CD4-positive, CD25-positive, alpha-beta regulatory T cell (primary cell): ENCODE measurements around the gene AK1. TPM values are rescaled to one million over a fixed set of nuclear protein-coding genes. Genes with fewer than 3 reads are reported as not detected.

Experiments
- ATAC-seq, 2 donors: fragments of 150-1000 bp; cut with Tn5 transposase; one replicate each; pipeline ENCODE4 v1.10.0; 2021; ENCODE audit warnings: low read depth in 2 of 2, moderate number of reproducible peaks in 2 of 2, moderate library complexity in 1 of 2
- DNase-seq, 3 donors: peaks; one replicate each; pipeline versions ENCODE4 v3.0.0 to v3.0.0-alpha.2; 2012 to 2022; ENCODE audit warnings: mixed read lengths in 1 of 3
- H3K27ac ChIP-seq: one replicate; pipeline ENCODE4 v1.7.0; 2013; ENCODE audit warnings: mild to moderate bottlenecking, low read length; ENCODE audit not compliant: insufficient read depth, poor library complexity, severe bottlenecking
- H3K27me3 ChIP-seq: one replicate; pipeline ENCODE4 v1.7.0; 2013; ENCODE audit warnings: low read length; ENCODE audit not compliant: control insufficient read depth, insufficient read depth
- H3K36me3 ChIP-seq: one replicate; pipeline ENCODE4 v1.7.0; 2013; ENCODE audit warnings: mild to moderate bottlenecking, low read length, moderate library complexity; ENCODE audit not compliant: control insufficient read depth, insufficient read depth
- H3K4me1 ChIP-seq: 2 replicates; pipeline ENCODE4 v1.7.0; 2013; ENCODE audit warnings: mild to moderate bottlenecking, low read length; ENCODE audit not compliant: insufficient read depth, control insufficient read depth, poor library complexity, severe bottlenecking
- H3K4me3 ChIP-seq: one replicate; pipeline ENCODE4 v1.7.0; 2013; ENCODE audit warnings: low read depth, mild to moderate bottlenecking, low read length, moderate library complexity
- H3K9me3 ChIP-seq, 2 experiments: 1 replicate in 1 of 2; 2 replicates in 1 of 2; pipeline ENCODE4 v1.7.0; 2013; ENCODE audit warnings: low read length in 2 of 2, mild to moderate bottlenecking in 1 of 2, moderate library complexity in 1 of 2; ENCODE audit not compliant: control insufficient read depth in 2 of 2
- H3K27ac Mint-ChIP-seq, 3 donors: one replicate each; pipeline ENCODE4 v1.8.0; 2020 to 2022; ENCODE audit warnings: mild to moderate bottlenecking in 3 of 3, mixed read lengths in 3 of 3, moderate library complexity in 2 of 3
- H3K27me3 Mint-ChIP-seq: one replicate; pipeline ENCODE4 v1.8.0; 2022; ENCODE audit warnings: mild to moderate bottlenecking, mixed read lengths
- H3K36me3 Mint-ChIP-seq: one replicate; pipeline ENCODE4 v1.8.0; 2020; ENCODE audit warnings: mixed read lengths
- H3K4me1 Mint-ChIP-seq, 4 donors: one replicate each; pipeline ENCODE4 v1.8.0; 2020 to 2022; ENCODE audit warnings: mixed read lengths in 4 of 4, mild to moderate bottlenecking in 1 of 4
- H3K4me3 Mint-ChIP-seq, 4 donors: one replicate each; pipeline ENCODE4 v1.8.0; 2020 to 2022; ENCODE audit warnings: mild to moderate bottlenecking in 4 of 4, mixed read lengths in 4 of 4, moderate library complexity in 3 of 4
- H3K9me3 Mint-ChIP-seq, 7 donors: one replicate each; pipeline ENCODE4 v1.8.0; 2020 to 2022; ENCODE audit warnings: mixed read lengths in 7 of 7, mild to moderate bottlenecking in 3 of 7, moderate library complexity in 2 of 7
- polyA plus RNA-seq, 4 donors: library from polyadenylated mRNA; unstranded; fragments of 300-500 nt; fragmentation: Illumina TruSeq; gene quantifications; one replicate each; pipeline ENCODE4 v1.2.3, GENCODE V29; 2021
- total RNA-seq: library from RNA; stranded (reverse); gene quantifications from one replicate; pipeline ENCODE4 v1.2.3, GENCODE V29; 2022

The AK1 gene
- total and polyA plus RNA-seq, 5 donors from 2014 or later: 0.08 to 84.7 (median 0.29) TPM

- no peak for DNase-seq
- Histone ChIP-seq H3K4me3 (no peak overlapping the region), H3K27me3 (no peaks in the 10 kb centered on the region), H3K4me1 (peaks cover 4% of the 10 kb centered on the region), H3K27ac (no peak overlapping the region), H3K9me3 (no peaks in the 10 kb centered on the region), H3K36me3 (no peaks in the 10 kb centered on the region)
- H3K4me3 Mint-ChIP-seq: no peak overlapping the region
- no peak for ATAC-seq
- peak overlapping the region in 1 of 3 donors; percentile 62 for H3K27ac Mint-ChIP-seq
- H3K27me3 Mint-ChIP-seq: peaks cover 2% of the 10 kb centered on the region
- no peaks in the 10 kb centered on the region for H3K36me3 Mint-ChIP-seq
- H3K9me3 Mint-ChIP-seq: peaks cover 0 to 2% (median 0%) of the 10 kb centered on the region in 7 donors
- H3K4me1 Mint-ChIP-seq: peaks cover 0 to 13% (median 1%) of the 10 kb centered on the region in 4 donors
These were observed 22.0 kb downstream of the AK1 start for GRCh38 chr9:127855522-127855921.

- H3K4me1 Mint-ChIP-seq: peaks cover 0 to 11% (median 1%) of the 10 kb centered on the region in 4 donors
- Histone ChIP-seq H3K4me1 (peaks cover 4% of the 10 kb centered on the region), H3K27ac (no peak overlapping the region), H3K27me3 (no peaks in the 10 kb centered on the region), H3K4me3 (no peak overlapping the region), H3K36me3 (no peaks in the 10 kb centered on the region), H3K9me3 (peaks cover 0 to 3% of the 10 kb centered on the region in 2 experiments)
- H3K4me3 Mint-ChIP-seq: no peak overlapping the region
- ATAC-seq (no peak), DNase-seq (no peak)
- peaks cover 0 to 5% (median 0%) of the 10 kb centered on the region in 7 donors for H3K9me3 Mint-ChIP-seq
- peaks cover 6% of the 10 kb centered on the region for H3K27me3 Mint-ChIP-seq
- H3K27ac Mint-ChIP-seq: no peak overlapping the region
- no peaks in the 10 kb centered on the region for H3K36me3 Mint-ChIP-seq
These were observed 22.5 kb downstream of the AK1 start for GRCh38 chr9:127854960-127855359.

DNA sequence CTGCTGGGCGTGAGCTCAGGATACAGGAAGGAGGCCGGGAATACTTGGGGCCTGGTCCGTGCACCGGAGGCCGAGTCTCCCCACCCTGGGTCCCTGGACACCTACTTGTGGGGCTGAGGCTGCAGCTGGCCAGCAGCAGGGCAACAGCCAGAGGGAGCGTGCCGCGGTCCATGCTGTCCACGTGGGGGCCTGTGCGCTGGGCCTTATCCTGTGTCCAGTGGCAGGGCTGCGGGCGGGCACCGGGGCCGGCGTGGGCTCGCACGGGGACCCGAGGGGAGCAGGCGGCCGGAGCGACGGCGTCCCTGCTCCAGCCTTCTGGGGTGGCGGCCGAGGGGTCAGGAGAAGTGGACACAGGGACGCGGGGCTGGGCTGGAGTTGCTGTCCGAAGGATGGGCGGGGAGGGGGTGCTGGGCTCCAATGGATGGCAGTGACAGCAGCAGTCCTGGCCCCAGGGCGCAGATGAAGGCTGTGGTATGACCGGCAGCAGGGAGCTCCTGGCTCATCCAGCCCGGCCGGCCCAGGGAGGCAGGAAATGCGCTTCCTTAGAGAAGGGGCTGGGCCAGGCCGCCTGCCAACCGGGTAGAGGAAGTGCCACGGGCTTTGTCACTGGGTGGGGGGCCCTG, 23.2 kb downstream of the AK1 start, which contains the start of gene ENG:
TSS of gene ENG (minus strand) at position 475 of the 623 bp plus-strand sequence. CDS start at position 172, 303 bp downstream.
- H3K27ac Mint-ChIP-seq: peak within 1 kb of the TSS; percentile 41 to 89 (median 46)
- H3K4me3 Mint-ChIP-seq: peak within 1 kb of the TSS; percentile 77 to 86 (median 80)
- no peaks in the 10 kb centered on the region for H3K36me3 ChIP-seq
- peaks cover 0 to 10% (median 3%) of the 10 kb centered on the region in 7 donors for H3K9me3 Mint-ChIP-seq
- peaks cover 0 to 10% of the 10 kb centered on the region in 2 experiments for H3K9me3 ChIP-seq
- no peak for ATAC-seq
- peak within 1 kb of the TSS; percentile 24 for H3K27ac ChIP-seq
- H3K4me1 Mint-ChIP-seq: peaks cover 0 to 11% (median 1%) of the 10 kb centered on the region in 4 donors
- H3K27me3 Mint-ChIP-seq: peaks cover 6% of the 10 kb centered on the region
- no peak for DNase-seq
- H3K27me3 ChIP-seq: no peaks in the 10 kb centered on the region
- H3K4me3 ChIP-seq: no peak within 1 kb of the TSS
- H3K4me1 ChIP-seq: peaks cover 4% of the 10 kb centered on the region
- H3K36me3 Mint-ChIP-seq: peaks cover 1% of the 10 kb centered on the region

DNA sequence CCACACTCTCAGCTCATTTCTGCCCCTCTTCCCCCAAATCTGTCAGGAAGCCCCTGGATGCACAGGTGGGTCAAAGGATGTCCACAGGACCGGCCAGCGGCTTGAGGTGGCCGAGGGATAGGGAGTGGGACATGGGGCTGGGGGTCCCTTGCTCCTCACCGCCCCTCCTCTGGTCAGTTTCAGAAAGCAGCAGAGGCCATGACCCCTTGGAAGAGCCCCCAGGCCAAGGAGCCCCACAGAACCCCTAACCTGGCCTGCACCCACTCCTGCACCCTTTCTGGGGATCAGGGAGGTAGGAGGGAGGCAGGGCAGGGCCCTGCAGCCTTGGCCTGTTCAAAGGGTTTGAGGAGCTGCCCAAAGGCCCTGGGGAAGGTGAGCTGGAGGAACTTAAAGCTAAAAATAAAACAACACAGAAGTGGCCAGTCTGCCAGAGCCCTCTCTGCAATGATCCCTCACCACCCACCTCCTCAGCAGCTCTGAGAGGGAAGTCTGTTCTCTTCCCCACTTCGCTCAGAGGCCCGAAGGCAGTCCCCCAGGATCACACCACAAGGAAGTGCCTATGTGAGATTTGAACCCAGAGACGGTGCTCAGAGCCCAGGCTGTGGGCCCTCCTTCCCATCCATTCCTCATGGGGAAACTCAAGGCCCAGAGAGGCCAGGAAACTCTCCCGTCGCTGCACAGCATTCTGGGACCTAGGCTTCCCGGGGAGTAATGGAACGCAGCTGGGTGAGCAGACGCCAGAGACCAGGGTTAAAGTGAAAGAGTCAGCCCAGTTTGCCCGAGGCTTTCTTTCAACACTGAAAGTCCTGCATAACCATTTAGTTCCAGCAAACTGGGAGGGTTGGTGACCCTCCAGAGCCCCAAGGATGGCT, 23.9 kb downstream of the AK1 start:
- H3K36me3 Mint-ChIP-seq: peaks cover 4% of the 10 kb centered on the region
- no peaks in the 10 kb centered on the region for H3K36me3 ChIP-seq
- H3K4me3 ChIP-seq: no peak overlapping the region
- H3K4me1 Mint-ChIP-seq: peaks cover 0 to 11% (median 1%) of the 10 kb centered on the region in 4 donors
- DNase-seq (no peak), ATAC-seq (no peak)
- peaks cover 11% of the 10 kb centered on the region for H3K27me3 Mint-ChIP-seq
- H3K9me3 ChIP-seq: peaks cover 4 to 18% of the 10 kb centered on the region in 2 experiments
- peak overlapping the region; percentile 41 to 89 (median 46) for H3K27ac Mint-ChIP-seq
- peaks cover 0 to 16% (median 5%) of the 10 kb centered on the region in 7 donors for H3K9me3 Mint-ChIP-seq
- H3K4me3 Mint-ChIP-seq: peak overlapping the region; percentile 77 to 86 (median 80)
- no peaks in the 10 kb centered on the region for H3K27me3 ChIP-seq
- peak overlapping the region; percentile 24 for H3K27ac ChIP-seq
- peaks cover 4% of the 10 kb centered on the region for H3K4me1 ChIP-seq

DNA sequence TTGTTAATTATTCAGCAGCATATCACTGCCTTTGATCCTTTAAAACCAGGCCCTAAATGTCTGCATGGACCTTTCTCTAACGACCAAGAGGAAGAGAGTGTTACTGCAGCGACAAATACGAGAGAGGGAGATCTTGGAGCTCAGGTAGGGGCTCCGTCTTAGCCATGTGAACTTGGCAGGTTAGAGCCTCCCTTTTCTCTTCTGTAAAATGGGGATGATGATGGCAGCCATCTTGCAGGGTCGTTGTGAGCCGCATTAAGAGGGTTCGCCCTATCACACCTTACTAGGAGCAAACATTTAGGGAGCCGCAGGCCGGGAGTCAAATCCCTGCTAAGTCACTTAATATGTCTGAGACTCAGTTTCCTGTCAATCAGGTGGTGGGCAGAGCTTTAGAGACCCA, 24.6 kb downstream of the AK1 start:
- peaks cover 0 to 16% (median 5%) of the 10 kb centered on the region in 7 donors for H3K9me3 Mint-ChIP-seq
- Histone ChIP-seq H3K4me3 (no peak overlapping the region), H3K27me3 (no peaks in the 10 kb centered on the region), H3K4me1 (peaks cover 4% of the 10 kb centered on the region), H3K9me3 (peaks cover 4 to 19% of the 10 kb centered on the region in 2 experiments), H3K36me3 (no peaks in the 10 kb centered on the region), H3K27ac (no peak overlapping the region)
- ATAC-seq (no peak), DNase-seq (no peak)
- H3K27ac Mint-ChIP-seq: no peak overlapping the region
- peaks cover 4% of the 10 kb centered on the region for H3K36me3 Mint-ChIP-seq
- peak overlapping the region in 2 of 4 donors; percentile 27 to 41 for H3K4me3 Mint-ChIP-seq
- H3K27me3 Mint-ChIP-seq: peaks cover 11% of the 10 kb centered on the region
- peaks cover 0 to 11% (median 1%) of the 10 kb centered on the region in 4 donors for H3K4me1 Mint-ChIP-seq

GRCh38 chr9:127850286-127850830, 27.1 kb downstream of the AK1 start:
- Histone ChIP-seq H3K4me1 (peaks cover 4% of the 10 kb centered on the region), H3K9me3 (peaks cover 4 to 19% of the 10 kb centered on the region in 2 experiments), H3K27me3 (no peaks in the 10 kb centered on the region), H3K36me3 (no peaks in the 10 kb centered on the region), H3K4me3 (no peak overlapping the region), H3K27ac (no peak overlapping the region)
- ATAC-seq (no peak), DNase-seq (no peak)
- H3K36me3 Mint-ChIP-seq: peaks cover 4% of the 10 kb centered on the region
- H3K9me3 Mint-ChIP-seq: peaks cover 0 to 16% (median 5%) of the 10 kb centered on the region in 7 donors
- H3K4me3 Mint-ChIP-seq: no peak overlapping the region
- H3K27me3 Mint-ChIP-seq: peaks cover 11% of the 10 kb centered on the region
- peaks cover 0 to 11% (median 1%) of the 10 kb centered on the region in 4 donors for H3K4me1 Mint-ChIP-seq
- peak overlapping the region in 1 of 3 donors; percentile 28 for H3K27ac Mint-ChIP-seq

- ATAC-seq (no peak), DNase-seq (no peak)
- Mint-ChIP-seq H3K9me3 (peaks cover 0 to 16% (median 5%) of the 10 kb centered on the region in 7 donors), H3K27ac (peak overlapping the region in 1 of 3 donors; percentile 90), H3K4me1 (peaks cover 0 to 8% (median 1%) of the 10 kb centered on the region in 4 donors), H3K4me3 (no peak overlapping the region), H3K36me3 (peaks cover 4% of the 10 kb centered on the region), H3K27me3 (peaks cover 11% of the 10 kb centered on the region)
- Histone ChIP-seq H3K9me3 (peaks cover 4 to 19% of the 10 kb centered on the region in 2 experiments), H3K27me3 (no peaks in the 10 kb centered on the region), H3K4me3 (no peak overlapping the region), H3K4me1 (no peaks in the 10 kb centered on the region), H3K36me3 (no peaks in the 10 kb centered on the region), H3K27ac (no peak overlapping the region)
These were observed 28.5 kb downstream of the AK1 start for GRCh38 chr9:127848756-127849504.
